Endothelial cell of umbilical vein (primary cell): ENCODE measurements around the gene UBR3. TPM values are rescaled to one million over a fixed set of nuclear protein-coding genes. Genes with fewer than 3 reads are reported as not detected.

Experiments
- BruUV-seq: library from RNA; stranded (reverse); fragments of 400-500 nt; replicated peaks from 2 replicates; lab custom pipeline; 2021; lab: Mats Ljungman, UMichigan
- CTCF ChIA-PET: fragments of 300-600, 350-600 bp; sonication (Branson Sonifier 250); formaldehyde crosslinking; loops from one replicate; lab custom pipeline; 2021; ENCODE audit warnings: antibody characterized with exemption, inconsistent platforms; lab: Charles Lee
- POLR2A ChIA-PET: fragments of 300-600, 350-600 bp; sonication (Branson Sonifier 250); formaldehyde crosslinking; loops from one replicate; lab custom pipeline; 2021; ENCODE audit warnings: antibody characterized with exemption, inconsistent platforms; lab: Charles Lee
- DNase-seq: peaks from one replicate; pipeline ENCODE4 v3.0.0-alpha.2; 2011; ENCODE audit warnings: low read depth, low spot score
- FAIRE-seq: peaks from 2 replicates; lab custom pipeline; 2011; peaks lifted over from hg19 to GRCh38; lab: Jason Lieb, UNC
- H2AFZ ChIP-seq: 2 replicates; pipeline ENCODE4 v1.6.0; 2012; ENCODE audit warnings: low read depth, low read length, control low read depth, inconsistent platforms
- H3K27ac ChIP-seq: 2 replicates; pipeline ENCODE4 v1.5.1; 2011; ENCODE audit warnings: low read depth, mild to moderate bottlenecking, control low read depth, low read length, moderate library complexity; ENCODE audit not compliant: insufficient read depth
- H3K27me3 ChIP-seq, 2 experiments: 2 replicates each; pipeline versions ENCODE4 v1.6.0 to v1.6.1; 2011; ENCODE audit warnings: low read length in 2 of 2, mixed read lengths in 1 of 2; ENCODE audit not compliant: control insufficient read depth in 2 of 2, insufficient read depth in 2 of 2
- H3K36me3 ChIP-seq, 2 experiments: 2 replicates in 1 of 2; 3 replicates in 1 of 2; pipeline ENCODE4 v1.5.1; 2011; ENCODE audit warnings: low read length in 2 of 2, mild to moderate bottlenecking in 1 of 2, moderate library complexity in 1 of 2; ENCODE audit not compliant: control insufficient read depth in 2 of 2, insufficient read depth in 2 of 2; ENCODE audit errors: extremely low read depth in 1 of 2
- H3K4me1 ChIP-seq: 3 replicates; pipeline ENCODE4 v1.5.1; 2011; ENCODE audit warnings: mild to moderate bottlenecking, low read length; ENCODE audit not compliant: control insufficient read depth, insufficient read depth; ENCODE audit errors: extremely low read depth
- H3K4me2 ChIP-seq: 2 replicates; pipeline ENCODE4 v1.6.1; 2011; ENCODE audit warnings: low read length, control low read depth, mixed read lengths; ENCODE audit not compliant: insufficient read depth
- H3K4me3 ChIP-seq, 3 experiments: fragments of 200-600 bp in 1 of 3; sonication (generic), shearing (Covaris generic) in 1 of 3; replicated peaks in 1 of 3; 2 replicates each; pipeline ENCODE4 v1.5.1; 2011 to 2016; ENCODE audit warnings: control low read depth in 3 of 3, low read length in 3 of 3, mild to moderate bottlenecking in 2 of 3, inconsistent platforms in 1 of 3, low read depth in 1 of 3, moderate library complexity in 1 of 3; ENCODE audit not compliant: insufficient read depth in 1 of 3
- H3K79me2 ChIP-seq: 2 replicates; pipeline ENCODE4 v1.6.0; 2012; ENCODE audit warnings: low read length, inconsistent platforms; ENCODE audit not compliant: control insufficient read depth, insufficient read depth
- H3K9ac ChIP-seq: replicated peaks from 2 replicates; pipeline ENCODE3; 2011; ENCODE audit warnings: low read length, control low read depth; ENCODE audit not compliant: insufficient read depth; ENCODE audit errors: extremely low read depth
- H3K9me1 ChIP-seq: replicated peaks from 3 replicates; pipeline ENCODE4 v1.6.0; 2011; ENCODE audit warnings: mild to moderate bottlenecking, low read length; ENCODE audit not compliant: control insufficient read depth, insufficient read depth; ENCODE audit errors: extremely low read depth
- H3K9me3 ChIP-seq: replicated peaks from 2 replicates; pipeline ENCODE4 v1.5.1; 2012; ENCODE audit warnings: low read length, inconsistent platforms; ENCODE audit not compliant: control insufficient read depth, insufficient read depth
- H4K20me1 ChIP-seq: replicated peaks from 2 replicates; pipeline ENCODE3; 2011; ENCODE audit warnings: mild to moderate bottlenecking, low read length; ENCODE audit not compliant: control insufficient read depth, insufficient read depth; ENCODE audit errors: extremely low read depth
- FOS ChIP-seq: IDR thresholded peaks from 2 replicates; pipeline ENCODE4 v1.6.1; 2011; ENCODE audit warnings: mild to moderate bottlenecking, low read length, moderate library complexity, borderline replicate concordance; ENCODE audit not compliant: insufficient read depth
- GATA2 ChIP-seq: IDR thresholded peaks from 2 replicates; pipeline ENCODE4 v1.7.0; 2011; ENCODE audit warnings: low read depth, mild to moderate bottlenecking, moderate library complexity, mixed read lengths, low read length; ENCODE audit not compliant: insufficient read length, insufficient read depth
- JUN ChIP-seq: IDR thresholded peaks from 2 replicates; pipeline ENCODE4 v1.6.1; 2011; ENCODE audit warnings: borderline replicate concordance, low read depth; ENCODE audit not compliant: insufficient read length, insufficient read depth
- MAX ChIP-seq: IDR thresholded peaks from 2 replicates; pipeline ENCODE4 v1.6.1; 2011; ENCODE audit not compliant: insufficient read depth, insufficient read length
- MYC ChIP-seq: IDR thresholded peaks from one replicate; pipeline ENCODE4 v1.6.1; 2011; ENCODE audit warnings: mild to moderate bottlenecking, low read depth, low read length
- POLR2A ChIP-seq: IDR thresholded peaks from 2 replicates; pipeline ENCODE4 v1.6.1; 2012; ENCODE audit warnings: low read depth, mild to moderate bottlenecking, control low read depth, low read length
- dilution Hi-C: fragments of 300-500 bp; cut with MboI; formaldehyde crosslinking; loops from one replicate; pipeline ENCODE4 v1.15.0; 2019; ENCODE audit warnings: low sequenced_read_pairs; ENCODE audit not compliant: extremely low pct_ligation_motif_present
- intact Hi-C: fragments of 100-400 bp; cut with micrococcal nuclease; formaldehyde crosslinking; loops from one replicate; pipeline ENCODE4 v1.10.0; 2022
- polyA plus RNA-seq, 4 experiments: library from polyadenylated mRNA; depleted of rRNA in 3 of 4; stranded (reverse) in 3 of 4; unstranded in 1 of 4; fragments of >200 nt; gene quantifications; 2 replicates each; pipeline versions ENCODE4 v1.2.1 to v1.2.3, GENCODE V29; 2011 to 2012; ENCODE audit warnings: missing spikeins in 1 of 4
- total RNA-seq: library from RNA; stranded (reverse); gene quantifications from 2 replicates; pipeline ENCODE4 v1.2.3, GENCODE V29; 2021
- TF ChIP-seq, protein P1 (sequence below), 2 donors: IDR thresholded peaks; 1 replicate in 1 of 2; 2 replicates in 1 of 2; pipeline ENCODE4 v1.5.1; 2011; ENCODE audit warnings: low read length in 2 of 2, mild to moderate bottlenecking in 2 of 2, moderate library complexity in 2 of 2, control low read depth in 1 of 2, inconsistent platforms in 1 of 2, low read depth in 1 of 2; ENCODE audit not compliant: insufficient read depth in 1 of 2; ENCODE audit errors: extremely low read depth in 1 of 2

UBR3 gene
- total and polyA plus RNA-seq, 2 donors (not counting 3 experiments of a cell fraction or from before 2014, with no cell fraction given) = 5.3 to 27.5 TPM

DNA sequence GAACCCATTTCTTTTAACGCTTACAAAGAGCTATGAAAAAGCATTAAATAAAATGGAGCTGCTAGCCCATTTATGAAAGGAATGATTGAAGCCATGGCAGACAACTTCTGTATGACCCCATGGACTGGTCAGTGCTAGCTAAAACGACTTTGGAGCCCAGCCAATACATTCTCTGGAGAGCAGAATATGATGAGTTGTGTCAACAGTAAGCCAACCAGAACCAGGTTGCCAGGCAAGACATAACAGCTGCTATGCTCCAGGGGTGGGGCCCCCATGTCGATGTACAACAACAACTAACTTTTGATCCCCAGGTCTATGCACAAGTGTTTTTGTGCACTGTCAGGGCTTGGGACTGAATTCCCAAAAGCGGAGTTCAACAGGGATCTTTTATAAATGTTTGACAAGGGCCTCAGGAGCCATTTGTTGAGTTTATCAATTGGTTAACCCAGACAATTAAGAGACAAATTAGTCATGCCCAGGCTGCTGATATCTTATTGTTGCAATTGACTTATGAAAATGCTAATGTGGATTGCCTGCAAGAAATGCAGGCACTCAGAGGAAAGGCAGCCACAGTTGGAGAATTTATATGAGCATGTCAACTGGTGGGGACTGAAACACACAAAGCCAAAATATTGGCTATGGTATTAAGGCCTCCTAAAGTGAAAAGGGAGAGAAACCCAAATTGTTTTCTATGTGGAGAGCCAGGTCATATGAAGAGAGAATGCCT, 286.1 kb downstream of the UBR3 start:
- no TSS peak for BruUV-seq
- H4K20me1 ChIP-seq = no peaks in the 10 kb centered on the region
- no peaks in the 10 kb centered on the region for H3K36me3 ChIP-seq
- H3K4me3 ChIP-seq = no peak overlapping the region
- no peak for FAIRE-seq
- intact Hi-C loops = no loop called here
- no peaks in the 10 kb centered on the region for H3K4me1 ChIP-seq
- TF ChIP-seq, protein P1, sequence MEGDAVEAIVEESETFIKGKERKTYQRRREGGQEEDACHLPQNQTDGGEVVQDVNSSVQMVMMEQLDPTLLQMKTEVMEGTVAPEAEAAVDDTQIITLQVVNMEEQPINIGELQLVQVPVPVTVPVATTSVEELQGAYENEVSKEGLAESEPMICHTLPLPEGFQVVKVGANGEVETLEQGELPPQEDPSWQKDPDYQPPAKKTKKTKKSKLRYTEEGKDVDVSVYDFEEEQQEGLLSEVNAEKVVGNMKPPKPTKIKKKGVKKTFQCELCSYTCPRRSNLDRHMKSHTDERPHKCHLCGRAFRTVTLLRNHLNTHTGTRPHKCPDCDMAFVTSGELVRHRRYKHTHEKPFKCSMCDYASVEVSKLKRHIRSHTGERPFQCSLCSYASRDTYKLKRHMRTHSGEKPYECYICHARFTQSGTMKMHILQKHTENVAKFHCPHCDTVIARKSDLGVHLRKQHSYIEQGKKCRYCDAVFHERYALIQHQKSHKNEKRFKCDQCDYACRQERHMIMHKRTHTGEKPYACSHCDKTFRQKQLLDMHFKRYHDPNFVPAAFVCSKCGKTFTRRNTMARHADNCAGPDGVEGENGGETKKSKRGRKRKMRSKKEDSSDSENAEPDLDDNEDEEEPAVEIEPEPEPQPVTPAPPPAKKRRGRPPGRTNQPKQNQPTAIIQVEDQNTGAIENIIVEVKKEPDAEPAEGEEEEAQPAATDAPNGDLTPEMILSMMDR (IDR thresholded peaks at IDR 0.05; ENCODE audit: extremely low read depth in 1 of 2, insufficient read depth in 1 of 2, low read depth in 1 of 2, low read length in 2 of 2) = no peak
- TF ChIP-seq GATA2 = no peak
- dilution Hi-C loops = no loop called here
- no peak overlapping the region for H3K4me2 ChIP-seq
- no peaks in the 10 kb centered on the region for H3K9me3 ChIP-seq
- H3K79me2 ChIP-seq = no peaks in the 10 kb centered on the region
- H3K27me3 ChIP-seq = peaks cover 0 to 6% of the 10 kb centered on the region in 2 experiments
- no peak overlapping the region for H3K27ac ChIP-seq
- H3K9ac ChIP-seq = no peak overlapping the region
- ChIA-PET CTCF (no interaction called here), POLR2A (no interaction called here)
- DNase-seq = no peak
- H2AFZ ChIP-seq = no peak overlapping the region
- no peaks in the 10 kb centered on the region for H3K9me1 ChIP-seq

GRCh38 chr2:170115501-170116229, 288.4 kb downstream of the UBR3 start:
- no TSS peak for BruUV-seq
- Histone ChIP-seq H3K27ac (no peak overlapping the region), H3K36me3 (no peaks in the 10 kb centered on the region), H3K4me1 (no peaks in the 10 kb centered on the region), H3K9me3 (no peaks in the 10 kb centered on the region), H3K4me3 (no peak overlapping the region), H3K27me3 (peaks cover 0 to 6% of the 10 kb centered on the region in 2 experiments), H3K9ac (no peak overlapping the region), H2AFZ (no peak overlapping the region), H3K79me2 (no peaks in the 10 kb centered on the region), H3K4me2 (no peak overlapping the region), H4K20me1 (no peaks in the 10 kb centered on the region), H3K9me1 (no peaks in the 10 kb centered on the region)
- ChIA-PET CTCF (interaction anchor here (1.0 kb wide), 1 partner anchor 9 kb away, joined by 3 read pairs; no protein-coding TSS in a partner anchor), POLR2A (no interaction called here)
- DNase-seq (no peak), FAIRE-seq (no peak)
- TF ChIP-seq JUN (no peak), FOS (no peak), GATA2 (no peak), POLR2A (no peak), MYC (no peak), MAX (no peak)
- dilution Hi-C loops (no loop called here), intact Hi-C loops (no loop called here)
